Measurements from ENCODE around the gene TOMM20. TPM values are rescaled to one million over a fixed set of nuclear protein-coding genes. Genes with fewer than 3 reads are reported as not detected.

TOMM20 gene
- total RNA-seq, 1 experiment from 2014 or later, result 184 TPM

- BruUV-seq (replicated peaks), result no TSS peak
- Histone ChIP-seq H3K9me2 (ENCODE audit: insufficient read depth) (no peaks in the 10 kb centered on the region), H3K79me2 (ENCODE audit: insufficient read depth, low read length) (no peaks in the 10 kb centered on the region), H3K9me3 (ENCODE audit: control insufficient read depth in 1 of 2, insufficient read depth in 1 of 2, low read depth in 1 of 2, low read length in 2 of 2) (no peaks in the 10 kb centered on the region), H2AFZ (ENCODE audit: low read depth, low read length, poor library complexity, severe bottlenecking) (no peak overlapping the region), H3K4me3 (replicated peaks in 1 of 2; ENCODE audit: low read depth in 1 of 2, low read length in 2 of 2) (no peak overlapping the region), H3K36me3 (ENCODE audit: control insufficient read depth in 1 of 2, insufficient read depth in 2 of 2, low read length in 2 of 2) (no peaks in the 10 kb centered on the region), H3K27me3 (ENCODE audit: insufficient read depth, low read length) (peaks cover 17% of the 10 kb centered on the region; the same call in 1 of the 2 replicates), H3K9ac (ENCODE audit: low read length) (no peak overlapping the region), H3K4me2 (ENCODE audit: low read length) (0 out of 2 replicates have a peak overlapping the region, but pooled peaks have one; percentile 74), H4K20me1 (ENCODE audit: insufficient read depth) (no peaks in the 10 kb centered on the region), H3K4me1 (ENCODE audit: control insufficient read depth in 1 of 2, insufficient read depth in 2 of 2, low read length in 2 of 2) (peaks cover 25 to 51% of the 10 kb centered on the region in 2 experiments), H3K27ac (ENCODE audit: low read depth, low read length) (no peak overlapping the region)
- DNase-seq (ENCODE audit: low read depth, low spot score) (no peak), ATAC-seq (no peak)
- intact Hi-C loops (cut with micrococcal nuclease), result loop anchor here (5.0 to 10.0 kb wide), 2 partner anchors 52 to 194 kb away; no protein-coding TSS in a partner anchor
- ChIA-PET POLR2A (no interaction called here), CTCF (no interaction called here), RAD21 (ENCODE audit: low non-redundant PET in 1 of 2, low total read pairs in 2 of 2, uncharacterized antibody in 2 of 2, unreplicated experiment in 2 of 2) (no interaction called here)
- TF ChIP-seq YY1 (IDR thresholded peaks at IDR 0.05; ENCODE audit: extremely low read depth, insufficient replicate concordance, low read depth, low read length) (no peak), ZNF274 (IDR thresholded peaks at IDR 0.05; ENCODE audit: low read depth, low read length) (no peak), POLR2AphosphoS5 (IDR thresholded peaks at IDR 0.05; ENCODE audit: low read depth, low read length) (no peak), EZH2 (IDR thresholded peaks at IDR 0.05) (no peak)
Observed at GRCh38 chr1:235069176-235069575, 59.5 kb downstream of the TOMM20 start.

GRCh38 chr1:235068158-235069121, 60.2 kb downstream of the TOMM20 start:
- Histone ChIP-seq H4K20me1 (ENCODE audit: insufficient read depth) (no peaks in the 10 kb centered on the region), H3K36me3 (ENCODE audit: control insufficient read depth in 1 of 2, insufficient read depth in 2 of 2, low read length in 2 of 2) (no peaks in the 10 kb centered on the region), H3K4me3 (replicated peaks in 1 of 2; ENCODE audit: low read depth in 1 of 2, low read length in 2 of 2) (peak overlapping the region in 1 of 2 experiments; percentile 31; a peak in 2 of 4 replicates), H3K4me2 (ENCODE audit: low read length) (peak overlapping the region; percentile 74), H3K27me3 (ENCODE audit: insufficient read depth, low read length) (peaks cover 17% of the 10 kb centered on the region; the same call in 1 of the 2 replicates), H3K4me1 (ENCODE audit: control insufficient read depth in 1 of 2, insufficient read depth in 2 of 2, low read length in 2 of 2) (peaks cover 23 to 44% of the 10 kb centered on the region in 2 experiments), H3K9me3 (ENCODE audit: control insufficient read depth in 1 of 2, insufficient read depth in 1 of 2, low read depth in 1 of 2, low read length in 2 of 2) (no peaks in the 10 kb centered on the region), H3K9me2 (ENCODE audit: insufficient read depth) (no peaks in the 10 kb centered on the region), H3K27ac (ENCODE audit: low read depth, low read length) (peak overlapping the region; percentile 24; the same call in 1 of the 2 replicates), H2AFZ (ENCODE audit: low read depth, low read length, poor library complexity, severe bottlenecking) (no peak overlapping the region), H3K79me2 (ENCODE audit: insufficient read depth, low read length) (no peaks in the 10 kb centered on the region), H3K9ac (ENCODE audit: low read length) (0 out of 2 replicates have a peak overlapping the region, but pooled peaks have one; percentile 17)
- POLR2A ChIA-PET, result interaction anchor here (1.2 kb wide), 1 partner anchor 88 kb away, joined by 3 read pairs; no protein-coding TSS in a partner anchor
- RAD21 ChIA-PET (ENCODE audit: low non-redundant PET in 1 of 2, low total read pairs in 2 of 2, uncharacterized antibody in 2 of 2, unreplicated experiment in 2 of 2), result interaction anchor here in 1 of 2 experiments (1.4 kb wide), 1 partner anchor 11 kb away, joined by 3 read pairs; no protein-coding TSS in a partner anchor
- TF ChIP-seq FOSL1 (IDR thresholded peaks at IDR 0.05; ENCODE audit: low read depth), result 0 out of 2 replicates have a peak, but pooled peaks have one; percentile 13
- TF ChIP-seq POLR2A (IDR thresholded peaks at IDR 0.05; ENCODE audit: borderline replicate concordance, extremely low read depth, insufficient read depth, insufficient read length), result no peak
- TF ChIP-seq EGR1 (IDR thresholded peaks at IDR 0.05; ENCODE audit: low read depth), result peak; percentile 56
- ATAC-seq, result peak; percentile 33
- BruUV-seq (replicated peaks), result no TSS peak
- intact Hi-C loops (cut with micrococcal nuclease), result loop anchor here (5.0 to 10.0 kb wide), 2 partner anchors 51 to 194 kb away; no protein-coding TSS in a partner anchor
- peak; percentile 49 for DNase-seq (ENCODE audit: low read depth, low spot score)
- CTCF ChIA-PET, result interaction anchor here (1.2 kb wide), 1 partner anchor 15 kb away, joined by 3 read pairs; no protein-coding TSS in a partner anchor
